GM21423 (cell line): ENCODE data around the gene SCARF1.
A peak's percentile ranks its signal among the peaks of the same experiment; 100 is the strongest.

Source experiments
- ATAC-seq: cut with Tn5 transposase; IDR thresholded peaks from one replicate; pipeline ENCODE4 v1.9.1; 2021; ENCODE audit warnings: mild to moderate bottlenecking, moderate library complexity; ENCODE audit not compliant: unreplicated experiment

SCARF1 gene

GRCh38 chr17:1629504-1630310 is 15.8 kb downstream of the SCARF1 start:
- no peak for ATAC-seq

- peak; percentile 42 for ATAC-seq
Observed at GRCh38 chr17:1628856-1629503, 16.6 kb downstream of the SCARF1 start.

GRCh38 chr17:1627982-1628855 is 17.3 kb downstream of the SCARF1 start, which contains the start of gene SLC43A2:
Gene SLC43A2, minus strand, starts transcription at chr17:1628834. Its CDS starts 960 bp downstream, at chr17:1627874.
- peak; percentile 41 for ATAC-seq

DNA sequence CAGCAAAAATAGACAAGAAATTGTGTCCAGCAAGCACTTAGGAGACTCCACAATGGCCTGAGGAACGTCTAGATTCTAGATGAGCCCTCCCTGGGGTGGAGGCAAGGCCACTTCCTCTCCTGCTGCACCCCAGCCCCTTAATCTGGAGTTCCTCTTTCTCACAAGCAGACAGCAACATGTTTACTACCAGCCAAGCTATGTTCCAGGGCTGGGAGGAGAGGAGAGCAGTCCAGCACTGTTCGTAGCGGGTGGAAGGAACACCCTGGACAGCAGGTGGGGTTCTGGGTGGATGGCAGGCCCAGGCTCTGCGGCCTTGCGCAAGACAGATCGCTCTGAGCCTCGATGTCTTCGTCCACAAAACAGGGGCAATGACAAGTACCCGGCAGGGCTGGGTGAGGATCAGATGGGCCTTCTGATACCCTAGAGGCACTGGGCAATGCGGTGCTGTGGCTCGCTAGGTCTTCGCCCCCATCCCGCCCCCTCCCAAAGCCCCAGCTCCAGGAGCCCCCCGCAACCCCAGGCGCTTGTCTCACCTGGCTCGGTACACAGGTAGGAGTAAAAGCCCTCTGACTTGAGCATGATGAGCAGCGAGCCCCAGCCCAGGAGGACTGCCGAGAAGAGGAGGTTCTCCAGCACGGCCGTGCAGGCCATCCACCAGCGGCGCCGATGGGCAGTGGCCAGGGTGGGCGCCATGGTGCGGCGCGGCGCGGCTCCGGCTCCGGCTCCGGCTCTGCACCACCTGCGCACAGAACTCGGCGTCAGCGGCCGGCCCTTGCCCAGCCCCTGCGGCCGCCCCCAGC is 18.1 kb downstream of the SCARF1 start:
- ATAC-seq = no peak

GRCh38 chr17:1626333-1626732 is 19.2 kb downstream of the SCARF1 start:
- ATAC-seq = no peak

DNA sequence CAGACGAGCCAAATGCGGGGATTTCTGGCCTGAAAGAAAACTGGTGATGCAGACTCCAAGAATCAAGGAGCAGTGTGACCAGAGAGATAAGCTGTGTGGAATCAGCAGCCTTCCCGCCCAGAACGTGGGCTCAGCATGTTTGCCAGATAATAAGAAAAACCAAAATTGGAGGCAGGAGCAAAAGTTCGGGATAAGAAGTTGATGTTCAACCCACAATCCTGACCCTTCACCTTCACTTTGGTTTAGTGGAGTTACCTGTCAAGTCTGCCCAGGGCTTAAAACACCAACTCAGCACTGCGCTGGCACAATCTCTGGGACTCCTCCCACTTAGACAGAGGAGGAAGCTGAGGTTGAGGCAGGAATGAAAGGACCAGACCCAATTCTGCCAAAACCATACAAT is 20.0 kb downstream of the SCARF1 start:
- no peak for ATAC-seq

DNA sequence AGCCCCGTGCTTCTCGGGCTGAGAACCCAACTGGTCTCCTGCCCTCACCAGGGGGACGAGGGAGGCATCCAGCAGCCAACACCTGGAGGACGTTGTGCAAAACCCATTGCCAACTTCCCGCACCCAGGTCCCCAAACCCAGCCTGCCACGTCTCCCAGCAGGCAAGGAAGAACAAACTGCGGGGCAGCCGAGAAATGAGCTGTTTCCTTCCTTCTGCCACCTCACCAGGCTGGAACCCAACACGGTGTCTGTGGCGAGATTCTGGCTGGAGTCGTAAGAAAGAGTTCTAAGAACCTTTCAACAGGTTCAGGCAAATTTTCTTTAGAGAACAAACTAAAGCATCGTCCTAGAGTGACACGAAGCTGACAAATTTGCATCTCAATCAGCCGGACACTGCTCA is 20.5 kb downstream of the SCARF1 start:
- no peak for ATAC-seq

DNA sequence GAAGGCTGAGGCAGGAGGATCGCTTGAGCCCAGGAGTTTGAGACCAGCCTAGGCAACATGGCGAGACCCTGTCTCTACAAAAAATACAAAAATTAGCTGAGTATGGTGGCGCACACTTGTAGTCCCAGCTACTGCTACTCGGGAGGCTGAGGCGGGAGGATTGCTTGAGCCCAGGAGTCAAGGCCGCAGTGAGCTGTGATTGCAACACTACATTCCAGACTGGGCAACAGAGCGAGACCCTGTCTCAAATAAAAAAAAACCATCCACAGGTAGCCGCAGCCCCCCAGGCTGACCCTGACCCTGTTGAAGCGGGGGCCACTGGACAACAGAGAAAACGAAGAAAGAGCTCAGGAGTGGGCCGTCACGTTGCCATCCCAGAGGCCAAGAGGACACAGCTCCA is 20.9 kb downstream of the SCARF1 start:
- no peak for ATAC-seq

DNA sequence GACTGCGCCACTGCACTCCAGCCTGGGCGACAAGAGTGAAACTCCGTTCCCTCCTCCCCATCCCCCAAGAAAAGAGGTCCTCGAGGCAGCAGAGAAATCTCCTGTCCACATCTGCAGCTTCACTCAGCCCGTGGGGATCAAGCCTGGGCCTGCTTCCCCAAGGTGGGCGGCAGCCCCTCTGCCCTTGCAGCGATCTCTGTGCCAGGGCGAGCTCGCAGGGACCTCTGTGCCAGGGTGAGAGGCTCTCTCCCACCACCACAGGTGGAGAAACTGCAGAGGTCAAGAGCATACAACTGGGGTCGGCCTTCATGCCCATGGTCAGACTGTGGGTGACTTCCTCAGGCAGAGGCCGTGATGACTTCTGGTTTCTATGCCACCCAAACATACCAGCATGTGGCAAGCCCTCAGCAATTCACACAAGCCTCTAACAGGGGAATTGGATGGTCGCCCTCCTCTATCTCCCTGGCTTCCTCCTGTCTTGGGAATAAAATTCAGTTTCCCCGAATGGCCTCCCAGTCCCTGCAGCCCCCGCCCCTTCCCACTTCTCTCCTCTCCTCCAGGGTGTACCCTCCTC is 22.4 kb downstream of the SCARF1 start:
- no peak for ATAC-seq

- ATAC-seq = no peak
Observed at GRCh38 chr17:1621273-1621954, 24.1 kb downstream of the SCARF1 start.

DNA sequence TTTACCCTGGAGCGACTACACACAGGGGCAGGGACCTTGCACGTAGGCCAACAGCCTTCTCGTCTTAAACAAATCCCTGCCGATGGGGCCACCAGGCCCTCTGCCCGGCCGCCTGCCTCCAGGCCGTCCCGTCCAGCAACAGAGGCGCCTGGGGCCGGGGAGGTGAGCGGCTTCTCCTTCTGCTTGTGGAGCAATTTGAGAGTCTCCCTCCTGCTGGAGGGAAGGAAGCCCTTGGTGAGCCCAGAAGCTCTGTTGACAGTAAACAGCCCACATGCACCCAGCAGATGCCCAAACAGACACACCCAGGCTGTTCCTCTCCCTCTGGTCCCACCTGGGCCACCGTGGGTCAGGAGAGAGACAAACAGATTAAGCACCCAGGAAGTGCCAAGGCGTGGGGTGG is 25.0 kb downstream of the SCARF1 start:
- no peak for ATAC-seq

DNA sequence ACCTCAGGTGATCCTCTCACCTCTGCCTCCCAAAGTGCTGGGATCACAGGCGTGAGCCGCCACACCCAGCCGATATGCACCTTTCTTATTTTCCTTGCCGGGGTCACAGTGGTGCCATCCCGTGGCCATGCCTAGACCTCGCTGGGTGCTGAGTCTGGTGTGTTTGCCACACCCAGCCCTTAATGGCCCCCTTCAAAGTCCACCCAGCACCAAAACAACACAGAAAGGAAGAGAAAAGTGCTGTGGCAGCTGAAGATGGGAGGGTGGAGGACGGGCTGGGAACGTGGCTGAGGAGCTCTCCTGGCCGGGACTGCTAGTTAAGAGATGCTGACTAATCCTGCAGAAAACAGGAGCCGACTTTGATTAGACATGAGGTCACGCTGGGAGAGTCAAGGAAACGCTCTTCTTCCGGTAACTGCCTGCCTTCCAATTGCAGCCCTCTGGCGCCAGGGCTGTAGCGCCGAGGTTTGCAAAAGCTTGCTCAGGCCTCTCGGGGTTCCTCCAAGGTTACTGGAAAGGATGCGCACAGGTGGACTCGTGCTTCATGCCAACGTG is 27.8 kb downstream of the SCARF1 start:
- no peak for ATAC-seq

DNA sequence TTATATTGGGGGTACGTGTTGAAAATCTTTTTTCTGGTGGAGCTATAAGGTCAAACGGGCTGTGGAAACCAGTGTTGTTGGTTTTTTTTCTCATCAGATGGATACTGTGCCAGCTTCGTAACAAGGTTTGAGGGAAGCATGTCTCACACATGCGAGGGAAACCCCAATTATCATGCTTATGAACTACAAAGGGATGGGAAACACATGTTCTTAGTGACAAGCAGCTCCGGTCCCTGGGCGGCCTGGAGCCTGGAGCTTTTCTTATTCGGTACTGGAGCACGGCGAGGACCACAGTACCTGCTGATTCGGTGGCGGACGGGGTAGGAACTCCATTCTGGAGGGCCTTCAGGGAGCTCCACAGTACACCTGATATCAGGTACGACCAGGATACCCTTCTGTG is 29.4 kb downstream of the SCARF1 start:
- ATAC-seq = no peak

DNA sequence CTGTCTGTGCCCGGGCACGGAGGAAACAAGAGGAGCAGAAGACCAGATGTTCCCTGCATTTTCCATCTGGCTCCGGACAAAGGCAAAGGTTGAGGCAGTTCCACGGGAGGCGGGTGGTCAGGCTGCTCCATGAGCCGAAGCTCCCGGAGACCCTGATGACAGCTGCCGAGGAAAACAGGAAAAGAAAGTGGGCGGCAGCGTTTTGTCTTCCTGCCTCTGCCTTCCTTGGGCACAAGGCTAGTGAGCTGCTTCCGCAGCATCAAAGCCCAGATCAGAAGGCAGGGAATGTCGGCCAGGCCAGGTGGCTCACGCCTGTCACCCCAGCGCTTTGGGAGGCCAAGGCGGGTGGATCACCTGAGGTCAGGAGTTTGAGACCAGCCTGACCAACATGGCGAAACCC is 33.1 kb downstream of the SCARF1 start:
- ATAC-seq = no peak

DNA sequence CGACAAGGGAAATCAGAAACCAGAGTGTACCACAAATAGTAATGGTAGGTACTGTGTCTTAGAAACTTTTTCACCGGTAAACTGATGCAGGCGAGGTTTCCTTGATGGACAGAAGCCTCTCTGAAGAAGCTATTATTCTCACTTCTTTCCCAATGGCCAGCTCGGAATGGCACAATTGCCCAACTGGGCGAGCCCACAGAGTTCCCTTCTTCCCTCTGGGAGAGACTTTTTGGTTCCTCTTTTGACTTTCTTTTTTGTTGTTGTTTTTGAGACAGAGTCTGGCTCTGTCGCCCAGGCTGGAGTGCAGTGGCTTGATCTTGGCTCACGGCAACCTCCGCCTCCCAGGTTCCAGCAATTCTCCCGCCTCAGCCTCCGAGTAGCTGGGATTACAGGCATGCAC is 33.8 kb downstream of the SCARF1 start:
- ATAC-seq = no peak

- ATAC-seq = no peak
Observed at GRCh38 chr17:1608676-1609075, 36.9 kb downstream of the SCARF1 start.

GRCh38 chr17:1607971-1608320 is 37.6 kb downstream of the SCARF1 start:
- no peak for ATAC-seq

GRCh38 chr17:1606352-1606985 is 39.1 kb downstream of the SCARF1 start:
- ATAC-seq = no peak
